CD4-positive, alpha-beta T cell treated with Interleukin-1 beta for 1 hour (primary cell): ENCODE results near the gene A3GALT2.

Experiments used
- DNase-seq, 2 donors: peaks; one replicate each; pipeline ENCODE4 v3.0.0-alpha.2; 2020 to 2022

The A3GALT2 gene

GRCh38 chr1:33349778-33350610, 29.1 kb upstream of the A3GALT2 start:
- DNase-seq: peak; percentile 84 to 85

- peak; percentile 43 to 45 for DNase-seq
Observed at GRCh38 chr1:33349081-33349759, 28.3 kb upstream of the A3GALT2 start.

GRCh38 chr1:33348676-33349080, 27.8 kb upstream of the A3GALT2 start:
- DNase-seq: peak in 1 of 2 donors; percentile 8

GRCh38 chr1:33348194-33348593, 27.3 kb upstream of the A3GALT2 start:
- no peak for DNase-seq

- DNase-seq: no peak
Observed at GRCh38 chr1:33347650-33347992, 26.7 kb upstream of the A3GALT2 start.

- DNase-seq: no peak
Observed at GRCh38 chr1:33346927-33347649, 26.2 kb upstream of the A3GALT2 start.

GRCh38 chr1:33346533-33346926, 25.6 kb upstream of the A3GALT2 start:
- no peak for DNase-seq

- DNase-seq: no peak
Observed at GRCh38 chr1:33344896-33345560, 24.1 kb upstream of the A3GALT2 start.

GRCh38 chr1:33343539-33343938, 22.6 kb upstream of the A3GALT2 start:
- no peak for DNase-seq

- DNase-seq: no peak
Observed at GRCh38 chr1:33342041-33342723, 21.3 kb upstream of the A3GALT2 start.

- no peak for DNase-seq
Observed at GRCh38 chr1:33341190-33341589, 20.3 kb upstream of the A3GALT2 start.

- no peak for DNase-seq
Observed at GRCh38 chr1:33339413-33339812, 18.5 kb upstream of the A3GALT2 start.

- peak in 1 of 2 donors; percentile 30 for DNase-seq
Observed at GRCh38 chr1:33338440-33339211, 17.7 kb upstream of the A3GALT2 start.

GRCh38 chr1:33338048-33338439, 17.1 kb upstream of the A3GALT2 start:
- no peak for DNase-seq

- DNase-seq: no peak
Observed at GRCh38 chr1:33337441-33337840, 16.5 kb upstream of the A3GALT2 start.

- DNase-seq: no peak
Observed at GRCh38 chr1:33336580-33336979, 15.7 kb upstream of the A3GALT2 start.

GRCh38 chr1:33335020-33335419, 14.1 kb upstream of the A3GALT2 start:
- DNase-seq: no peak

GRCh38 chr1:33334081-33334552, 13.2 kb upstream of the A3GALT2 start:
- DNase-seq: no peak

GRCh38 chr1:33332881-33333280, 12.0 kb upstream of the A3GALT2 start:
- DNase-seq: no peak

- DNase-seq: no peak
Observed at GRCh38 chr1:33332357-33332789, 11.5 kb upstream of the A3GALT2 start.
